HG03060 (cell line): ENCODE data around the gene DNAH14.
"Not testable (repeated sequence)": the region's sequence is repeated elsewhere in the genome, so short reads cannot be mapped to it uniquely, and the experiment has no call there.

Experiments
- ATAC-seq: cut with Tn5 transposase; IDR thresholded peaks from one replicate; pipeline ENCODE4 v1.9.1; 2021; ENCODE audit warnings: low read depth, moderate number of reproducible peaks; ENCODE audit not compliant: unreplicated experiment

DNAH14 gene

GRCh38 chr1:225232930-225233329 is 303.5 kb downstream of the DNAH14 start:
- not testable (repeated sequence) for ATAC-seq

DNA sequence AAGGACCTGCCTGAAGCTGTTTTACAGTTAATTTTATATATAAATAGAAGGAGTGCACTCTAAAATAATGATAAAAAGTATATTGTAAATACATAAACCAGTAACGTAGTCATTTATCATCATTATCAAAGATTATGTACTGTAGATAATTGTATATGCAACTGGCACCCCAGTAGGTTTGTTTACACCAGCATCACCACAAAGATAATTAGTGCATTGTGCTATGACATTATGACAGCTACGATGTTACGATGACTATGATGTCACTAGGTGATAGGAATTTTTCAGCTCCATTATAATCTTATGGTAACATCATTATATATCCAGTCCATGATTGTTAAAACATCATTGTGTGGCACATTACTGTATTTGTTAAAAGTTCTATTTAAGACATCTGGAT is 313.1 kb downstream of the DNAH14 start:
- no peak for ATAC-seq

- peak; percentile 99 for ATAC-seq
These were observed 321.0 kb downstream of the DNAH14 start for GRCh38 chr1:225250432-225250831.

- ATAC-seq: no peak
These were observed 323.7 kb downstream of the DNAH14 start for GRCh38 chr1:225253173-225253572.

DNA sequence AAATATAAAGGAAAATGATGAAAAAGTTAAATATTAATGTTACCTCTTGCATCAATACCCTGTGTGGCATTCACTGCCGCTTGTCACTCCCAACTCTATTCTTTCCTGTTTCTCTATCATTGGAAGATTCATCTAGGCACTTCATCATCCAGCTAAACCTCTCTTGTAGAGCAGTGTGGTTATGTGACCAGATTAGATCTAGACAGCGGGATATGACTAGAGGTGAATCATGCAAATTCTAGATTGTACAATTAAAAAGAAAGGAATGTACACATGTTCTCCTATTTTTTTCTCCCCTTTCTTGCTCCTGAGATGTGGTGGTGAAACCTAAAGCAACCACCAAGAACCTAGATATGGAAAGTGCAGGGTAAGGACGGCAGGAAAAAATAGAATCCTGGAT is 324.3 kb downstream of the DNAH14 start:
- ATAC-seq: no peak

DNA sequence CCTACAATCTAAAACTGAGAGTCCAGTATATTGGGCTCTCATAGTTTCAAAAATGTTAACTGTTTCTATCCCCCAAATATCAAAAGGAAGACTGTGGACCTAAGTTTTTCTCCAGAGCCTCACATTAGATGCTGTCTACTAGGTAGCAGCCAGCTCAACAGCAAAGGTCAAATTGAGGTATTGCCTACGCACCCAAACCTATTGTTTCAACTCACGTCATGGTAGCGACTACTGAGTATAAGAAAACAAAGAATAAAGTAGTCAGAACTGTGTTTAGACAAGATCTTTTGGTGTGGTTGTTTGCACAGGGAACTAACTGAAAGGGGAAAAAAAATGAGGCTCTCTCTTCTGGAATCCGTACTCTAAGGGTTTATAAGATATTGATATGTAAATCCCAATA is 325.2 kb downstream of the DNAH14 start:
- ATAC-seq: no peak

DNA sequence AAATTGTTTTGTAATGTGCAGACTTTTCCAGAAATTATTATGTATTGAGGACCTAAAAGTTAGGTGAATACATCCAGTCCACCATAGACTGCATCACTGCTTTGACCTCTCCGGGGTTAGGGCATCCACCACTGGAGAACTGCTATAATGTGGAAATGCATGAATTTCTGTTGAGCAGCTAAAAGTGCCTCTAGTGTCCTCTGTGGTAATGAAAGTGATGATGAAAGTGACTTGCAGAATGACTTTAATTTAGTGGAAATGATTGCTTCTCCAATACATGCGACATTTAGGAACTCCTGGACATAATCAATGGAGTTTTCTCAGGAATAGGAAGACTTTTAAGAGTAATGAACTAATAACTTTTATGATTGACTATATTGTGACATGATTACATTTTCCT is 327.6 kb downstream of the DNAH14 start:
- no peak for ATAC-seq

- ATAC-seq: no peak
These were observed 329.3 kb downstream of the DNAH14 start for GRCh38 chr1:225258811-225259210.

GRCh38 chr1:225259542-225259941 is 330.1 kb downstream of the DNAH14 start:
- ATAC-seq: no peak

- no peak for ATAC-seq
These were observed 330.8 kb downstream of the DNAH14 start for GRCh38 chr1:225260319-225260718.

DNA sequence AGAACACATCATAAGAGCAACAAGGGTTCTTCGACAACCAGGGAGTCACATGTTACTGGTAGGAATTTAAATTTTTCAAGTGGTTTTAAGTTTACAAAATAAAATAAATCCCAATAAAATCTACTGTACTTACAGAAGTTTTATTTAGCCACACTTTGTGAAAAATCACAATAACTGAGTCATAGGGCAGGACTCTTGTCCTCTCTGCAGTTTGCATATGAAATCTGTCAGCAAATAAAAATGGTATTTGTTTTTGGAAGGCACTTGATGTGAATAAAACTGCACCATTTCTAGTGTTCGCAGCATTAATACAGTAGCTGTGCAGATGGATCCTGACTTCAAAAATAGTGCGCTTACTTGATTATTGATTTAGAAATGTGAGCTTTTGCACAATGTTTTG is 348.0 kb downstream of the DNAH14 start:
- ATAC-seq: no peak

DNA sequence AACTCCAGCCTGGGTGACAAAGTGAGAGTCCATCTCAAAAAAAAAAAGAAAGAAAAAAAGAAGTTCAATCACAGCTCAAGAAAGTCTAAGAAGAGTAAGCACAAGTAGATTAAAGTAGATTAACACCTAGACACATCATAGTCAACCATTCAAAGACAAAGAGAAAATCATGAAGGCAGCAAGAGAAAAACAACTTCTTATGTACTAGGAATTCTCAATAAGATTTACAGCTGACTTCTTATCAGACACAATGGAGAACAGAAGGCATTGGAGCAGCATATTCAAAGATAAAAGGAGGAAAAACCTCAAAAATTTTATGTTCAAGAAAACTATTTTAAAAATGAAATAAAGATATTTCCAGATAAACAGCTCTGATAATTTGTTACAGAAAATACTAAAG is 351.1 kb downstream of the DNAH14 start:
- no peak for ATAC-seq

GRCh38 chr1:225290244-225290643 is 360.8 kb downstream of the DNAH14 start:
- no peak for ATAC-seq

GRCh38 chr1:225299624-225300023 is 370.1 kb downstream of the DNAH14 start:
- no peak for ATAC-seq

- no peak for ATAC-seq
These were observed 370.9 kb downstream of the DNAH14 start for GRCh38 chr1:225300381-225300780.

- no peak for ATAC-seq
These were observed 375.5 kb downstream of the DNAH14 start for GRCh38 chr1:225304996-225305395.

DNA sequence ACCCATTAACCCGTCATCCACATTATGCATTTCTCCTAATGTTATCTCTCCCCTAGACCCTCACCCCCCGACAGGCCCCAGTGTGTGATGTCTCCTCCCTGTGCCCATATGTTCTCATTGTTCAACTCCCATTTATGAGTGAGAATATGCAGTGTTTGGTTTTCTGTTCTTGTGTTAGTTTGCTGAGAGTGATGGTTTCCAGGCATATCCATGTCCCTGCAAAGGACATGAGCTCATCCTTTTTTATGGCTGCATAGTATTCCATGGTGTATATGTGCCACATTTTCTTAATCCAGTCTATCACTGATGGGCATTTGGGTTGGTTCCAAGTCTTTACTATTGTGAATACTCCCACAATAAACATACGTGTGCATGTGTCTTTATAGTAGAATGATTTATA is 381.1 kb downstream of the DNAH14 start:
- not testable (repeated sequence) for ATAC-seq

DNA sequence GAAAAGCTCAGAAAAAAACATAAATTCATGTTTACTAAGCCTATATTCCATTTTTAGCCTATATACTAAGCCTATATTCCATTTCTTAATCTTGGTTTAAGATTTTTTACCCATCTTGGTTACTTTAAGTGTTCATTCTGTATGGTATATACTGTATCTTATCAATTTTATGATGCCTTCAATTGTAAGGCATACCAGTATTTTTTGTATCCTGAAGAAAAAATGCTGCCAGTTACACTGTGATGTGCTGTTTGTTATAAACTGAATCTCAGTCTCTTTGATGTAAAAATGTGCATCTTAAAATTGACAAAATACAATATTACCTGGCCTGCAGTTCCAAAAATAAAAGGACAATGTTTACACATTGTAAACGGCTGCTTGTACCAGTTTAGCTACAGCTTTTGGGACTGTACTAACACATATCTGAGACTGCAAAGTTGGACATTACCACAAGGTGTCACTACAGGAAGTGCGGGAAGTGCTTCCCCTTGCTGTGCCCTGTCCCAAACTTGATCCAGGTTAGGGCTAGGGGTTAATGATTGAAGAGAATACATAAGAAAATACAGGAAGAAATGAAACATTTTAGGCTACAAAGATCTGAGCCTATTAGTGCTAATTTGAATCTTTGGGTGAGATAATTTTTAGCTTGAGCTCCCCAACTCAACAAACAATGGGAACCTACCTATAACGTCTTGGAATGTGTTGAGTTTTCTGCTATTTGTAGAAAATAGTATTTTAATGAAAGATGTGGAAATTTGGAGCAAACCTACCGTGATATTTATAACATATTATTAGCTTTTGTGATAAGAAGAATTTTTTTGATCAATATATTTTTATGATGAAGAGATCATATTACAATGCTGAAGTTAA is 389.5 kb downstream of the DNAH14 start:
- ATAC-seq: peak; percentile 89

DNA sequence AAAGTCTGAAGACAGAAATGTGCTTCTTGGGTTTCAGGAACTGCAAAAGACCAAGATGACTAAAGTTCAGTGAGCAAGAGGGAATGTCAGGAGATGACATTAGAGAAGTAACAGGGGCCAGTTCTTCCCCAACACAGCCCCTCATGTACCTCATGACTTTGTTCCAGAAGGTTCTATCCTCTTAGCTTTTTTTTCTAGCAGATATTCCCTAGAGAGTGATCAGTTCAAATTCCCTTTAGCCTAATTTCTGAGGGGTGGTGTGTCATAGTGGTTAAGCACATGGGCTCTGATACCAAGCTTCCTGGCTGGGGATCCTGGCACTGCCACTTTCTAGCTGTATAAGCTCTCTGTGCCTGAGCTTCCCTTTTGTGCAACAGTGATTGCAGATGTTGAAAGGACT is 390.4 kb downstream of the DNAH14 start:
- ATAC-seq: no peak

GRCh38 chr1:225321784-225322183 is 392.3 kb downstream of the DNAH14 start:
- ATAC-seq: no peak

DNA sequence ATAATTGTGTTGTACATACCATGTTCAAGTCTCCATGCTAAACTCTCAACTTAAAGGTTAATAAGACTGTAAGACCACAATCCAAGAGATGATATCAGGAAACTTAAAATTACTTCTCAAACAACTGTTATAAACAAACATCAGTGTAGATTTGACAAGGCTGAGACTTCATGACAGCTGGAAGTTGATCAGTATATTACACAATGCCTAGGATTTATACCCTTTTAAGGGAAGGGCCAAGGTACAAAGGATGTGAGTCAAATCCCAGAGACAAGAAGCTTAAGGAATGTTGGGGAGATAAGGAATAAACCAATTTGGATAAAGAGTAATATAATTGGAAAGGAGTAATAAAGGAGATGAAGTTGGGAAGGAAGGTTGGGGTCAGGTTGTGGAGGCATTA is 399.6 kb downstream of the DNAH14 start:
- ATAC-seq: no peak

GRCh38 chr1:225329996-225330395 is 400.5 kb downstream of the DNAH14 start:
- ATAC-seq: not testable (repeated sequence)
